ENCODE data around the gene LPAR1. TPM values are rescaled to one million over a fixed set of nuclear protein-coding genes. Genes with fewer than 3 reads are reported as not detected.

Gene LPAR1
- total and polyA plus RNA-seq, 10 of the 15 experiments (the other 5 are each of a cell fraction or from before 2014, with no cell fraction given), result 3.3 to 12.9 (median 8.4) TPM

DNA sequence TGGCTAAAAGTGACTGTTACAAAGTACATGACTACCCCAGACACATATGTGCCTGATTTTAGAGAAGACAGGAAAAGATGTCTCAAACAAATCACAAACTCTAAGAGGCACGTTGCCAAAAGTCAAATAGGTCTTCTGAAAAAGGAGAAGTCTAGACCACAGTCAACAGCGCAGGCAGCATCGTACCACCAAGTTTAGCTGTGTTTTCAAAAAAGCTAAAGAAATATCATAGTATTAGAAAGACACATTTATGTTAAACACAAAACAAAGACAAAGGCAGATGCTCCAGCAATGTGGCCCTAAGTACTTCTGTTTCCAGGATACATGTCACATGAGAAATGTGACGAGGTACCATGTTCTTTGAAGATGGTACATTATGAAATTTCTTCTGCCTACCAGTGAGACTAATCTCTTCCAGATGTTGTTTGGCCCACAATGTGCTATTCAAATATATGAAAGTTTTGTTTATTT is 43.5 kb downstream of the LPAR1 start:
- Histone ChIP-seq H3K27ac (ENCODE audit: control insufficient read depth, insufficient read depth) (no peak overlapping the region), H3K36me3 (ENCODE audit: control insufficient read depth in 2 of 2, insufficient read depth in 2 of 2, low read length in 1 of 2) (no peaks in the 10 kb centered on the region), H3K9ac (ENCODE audit: control insufficient read depth, insufficient read depth, low read length) (no peak overlapping the region), H3K9me3 (replicated peaks; ENCODE audit: control insufficient read depth, insufficient read depth, low read length) (no peaks in the 10 kb centered on the region), H3K4me1 (ENCODE audit: control insufficient read depth, insufficient read depth, low read length) (peaks cover 6% of the 10 kb centered on the region), H3K79me2 (ENCODE audit: control insufficient read depth, insufficient read depth, low read length) (no peaks in the 10 kb centered on the region), H3K27me3 (replicated peaks in 1 of 2; ENCODE audit: control insufficient read depth in 2 of 2, insufficient read depth in 2 of 2, low read length in 1 of 2) (no peaks in the 10 kb centered on the region), H3K4me2 (ENCODE audit: control insufficient read depth, insufficient read depth) (no peak overlapping the region), H4K20me1 (ENCODE audit: control insufficient read depth, insufficient read depth) (no peaks in the 10 kb centered on the region), H2AFZ (ENCODE audit: control insufficient read depth, low read depth, low read length) (no peak overlapping the region), H3K4me3 (no peak overlapping the region)
- ChIA-PET CTCF (interaction anchor here (0.7 to 0.9 kb wide), 3 partner anchors 9 to 11 kb away, joined by 3 read pairs; no protein-coding TSS in a partner anchor), POLR2A (interaction anchor here (0.9 to 3.1 kb wide), 8 partner anchors 9 to 61 kb away, joined by 3 to 11 read pairs (median 4); no protein-coding TSS in a partner anchor), RAD21 (ENCODE audit: unreplicated experiment) (interaction anchor here (0.7 to 6.2 kb wide), 11 partner anchors 8 to 304 kb away, joined by 3 to 27 read pairs (median 4); no protein-coding TSS in a partner anchor), SMC1A (ENCODE audit: uncharacterized antibody, unreplicated experiment) (interaction anchor here (0.7 to 10.0 kb wide), 15 partner anchors 9 to 184 kb away, joined by 3 to 124 read pairs (median 4); partner anchors contain the start of gene LPAR1)
- peak; percentile 68 for ATAC-seq
- WGBS (ENCODE audit: insufficient coverage, insufficient replicate concordance, low lambda C conversion rate, missing lambda C conversion rate), result 3% methylated on average over 4 of the region's 4 CpGs
- in situ Hi-C loops (cut with MboI), result no loop called here
- intact Hi-C loops (cut with micrococcal nuclease; ENCODE audit: unreplicated experiment), result no loop called here
- no TSS peak for BruUV-seq (replicated peaks)
- 0 out of 2 replicates have a peak, but pooled peaks have one; percentile 23 for TF ChIP-seq ZBED1 (IDR thresholded peaks at IDR 0.05; ENCODE audit: borderline replicate concordance)
- TF ChIP-seq DPF2 (IDR thresholded peaks at IDR 0.05), result no peak
- TF ChIP-seq GABPA (IDR thresholded peaks at IDR 0.05; ENCODE audit: low read depth), result no peak
- TF ChIP-seq CHD1 (IDR thresholded peaks at IDR 0.05; ENCODE audit: low read depth, low read length), result no peak
- TF ChIP-seq, protein P1, sequence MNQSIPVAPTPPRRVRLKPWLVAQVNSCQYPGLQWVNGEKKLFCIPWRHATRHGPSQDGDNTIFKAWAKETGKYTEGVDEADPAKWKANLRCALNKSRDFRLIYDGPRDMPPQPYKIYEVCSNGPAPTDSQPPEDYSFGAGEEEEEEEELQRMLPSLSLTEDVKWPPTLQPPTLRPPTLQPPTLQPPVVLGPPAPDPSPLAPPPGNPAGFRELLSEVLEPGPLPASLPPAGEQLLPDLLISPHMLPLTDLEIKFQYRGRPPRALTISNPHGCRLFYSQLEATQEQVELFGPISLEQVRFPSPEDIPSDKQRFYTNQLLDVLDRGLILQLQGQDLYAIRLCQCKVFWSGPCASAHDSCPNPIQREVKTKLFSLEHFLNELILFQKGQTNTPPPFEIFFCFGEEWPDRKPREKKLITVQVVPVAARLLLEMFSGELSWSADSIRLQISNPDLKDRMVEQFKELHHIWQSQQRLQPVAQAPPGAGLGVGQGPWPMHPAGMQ (IDR thresholded peaks at IDR 0.05; ENCODE audit: borderline replicate concordance), result no peak
- peak; percentile 74; the same call in 1 of the 2 replicates for TF ChIP-seq SPI1 (IDR thresholded peaks at IDR 0.05; ENCODE audit: borderline replicate concordance, insufficient read depth, low read depth, low read length)
- TF ChIP-seq MXI1 (IDR thresholded peaks at IDR 0.05; ENCODE audit: low read depth, low read length), result peak; percentile 54; the same call in 1 of the 2 replicates
- TF ChIP-seq RAD51 (IDR thresholded peaks at IDR 0.05), result 0 out of 2 replicates have a peak, but pooled peaks have one; percentile 6
- TF ChIP-seq, protein P2, sequence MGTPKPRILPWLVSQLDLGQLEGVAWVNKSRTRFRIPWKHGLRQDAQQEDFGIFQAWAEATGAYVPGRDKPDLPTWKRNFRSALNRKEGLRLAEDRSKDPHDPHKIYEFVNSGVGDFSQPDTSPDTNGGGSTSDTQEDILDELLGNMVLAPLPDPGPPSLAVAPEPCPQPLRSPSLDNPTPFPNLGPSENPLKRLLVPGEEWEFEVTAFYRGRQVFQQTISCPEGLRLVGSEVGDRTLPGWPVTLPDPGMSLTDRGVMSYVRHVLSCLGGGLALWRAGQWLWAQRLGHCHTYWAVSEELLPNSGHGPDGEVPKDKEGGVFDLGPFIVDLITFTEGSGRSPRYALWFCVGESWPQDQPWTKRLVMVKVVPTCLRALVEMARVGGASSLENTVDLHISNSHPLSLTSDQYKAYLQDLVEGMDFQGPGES (IDR thresholded peaks at IDR 0.05), result no peak
- TF ChIP-seq EGR1 (IDR thresholded peaks at IDR 0.05; ENCODE audit: borderline replicate concordance in 1 of 2, low read depth in 2 of 2, low read length in 2 of 2), result no peak
- peak; percentile 67 for TF ChIP-seq RUNX3 (IDR thresholded peaks at IDR 0.05; ENCODE audit: low read length)
- TF ChIP-seq STAT3 (IDR thresholded peaks at IDR 0.05; ENCODE audit: low read depth, low read length), result no peak
- DNase-seq (ENCODE audit: low read depth, low spot score), result no peak
- peak; percentile 61 for FAIRE-seq

Data from GM12878 (cell line).